ENCODE results near the gene VAPB. TPM values are rescaled to one million over a fixed set of nuclear protein-coding genes. Genes with fewer than 3 reads are reported as not detected.

VAPB gene
- 10 to 100 TPM; 37.8 to 53.3 (median 39.2) TPM for total RNA-seq

- intact Hi-C loops (cut with DNase I): loop anchor here (10.0 kb wide), 1 partner anchor 74 kb away; no protein-coding TSS in a partner anchor
- WGBS, 2 donors: 0 to 1% methylated on average over 13 to 16 of the region's 51 CpGs
- TF ChIP-seq CTCF (IDR thresholded peaks at IDR 0.05) (no peak), POLR2A (IDR thresholded peaks at IDR 0.05) (peak in 1 of 2 donors; percentile 90)
Observed at GRCh38 chr20:58388882-58389323, at the start of gene VAPB. Gene VAPB (plus strand): TSS chr20:58389229. CDS start chr20:58389460, 231 bp downstream.

GRCh38 chr20:58339741-58340140 lies 49.3 kb upstream of the VAPB start:
- H3K9me3 ChIP-seq: no peaks in the 10 kb centered on the region
- H3K4me1 ChIP-seq: peaks cover 0 to 15% of the 10 kb centered on the region in 2 donors
- no peak overlapping the region for H3K27ac ChIP-seq
- 92% methylated on average over 6 of the region's 6 CpGs for WGBS, 2 donors
- intact Hi-C loops (cut with DNase I): no loop called here
- no peak for TF ChIP-seq POLR2A (IDR thresholded peaks at IDR 0.05)
- TF ChIP-seq CTCF (IDR thresholded peaks at IDR 0.05): no peak
- peaks cover 0 to 4% of the 10 kb centered on the region in 2 donors for H3K36me3 ChIP-seq
- no peak overlapping the region for H3K4me3 ChIP-seq (replicated peaks in 1 of 3)
- DNase-seq: no peak
- no peaks in the 10 kb centered on the region for H3K27me3 ChIP-seq

More at GRCh38 chr20:58388882-58389323, at the start of gene VAPB:
- Histone ChIP-seq H3K4me1 (peaks cover 29 to 41% of the 10 kb centered on the region in 2 donors), H3K36me3 (no peaks in the 10 kb centered on the region), H3K27me3 (no peaks in the 10 kb centered on the region), H3K4me3 (replicated peaks in 1 of 3) (peak within 1 kb of the TSS; percentile 68 to 94 (median 94)), H3K9me3 (no peaks in the 10 kb centered on the region), H3K27ac (peak within 1 kb of the TSS; percentile 71 to 93 (median 93))
- peak; percentile 91 to 94 for DNase-seq

- no peaks in the 10 kb centered on the region for H3K27me3 ChIP-seq
- no peak for TF ChIP-seq POLR2A (IDR thresholded peaks at IDR 0.05)
- TF ChIP-seq CTCF (IDR thresholded peaks at IDR 0.05): no peak
- intact Hi-C loops (cut with DNase I): no loop called here
- H3K4me1 ChIP-seq: peaks cover 0 to 15% of the 10 kb centered on the region in 2 donors
- H3K4me3 ChIP-seq (replicated peaks in 1 of 3): no peak overlapping the region
- H3K9me3 ChIP-seq: no peaks in the 10 kb centered on the region
- WGBS, 2 donors: 44 to 56% methylated on average over 4 of the region's 4 CpGs
- H3K27ac ChIP-seq: no peak overlapping the region
- peak; percentile 6 to 16 for DNase-seq
- peaks cover 0 to 4% of the 10 kb centered on the region in 2 donors for H3K36me3 ChIP-seq
Observed at GRCh38 chr20:58340151-58340550, 48.9 kb upstream of the VAPB start.

GRCh38 chr20:58340853-58341252 lies 48.2 kb upstream of the VAPB start:
- intact Hi-C loops (cut with DNase I): no loop called here
- Histone ChIP-seq H3K9me3 (no peaks in the 10 kb centered on the region), H3K4me3 (replicated peaks in 1 of 3) (no peak overlapping the region), H3K27me3 (no peaks in the 10 kb centered on the region), H3K27ac (no peak overlapping the region), H3K4me1 (peaks cover 0 to 15% of the 10 kb centered on the region in 2 donors), H3K36me3 (peaks cover 6 to 11% of the 10 kb centered on the region in 2 donors)
- TF ChIP-seq POLR2A (IDR thresholded peaks at IDR 0.05) (no peak), CTCF (IDR thresholded peaks at IDR 0.05) (no peak)
- no peak for DNase-seq
- WGBS, 2 donors: 85 to 93% methylated on average over 2 of the region's 2 CpGs

GRCh38 chr20:58342104-58342945 lies 46.7 kb upstream of the VAPB start:
- Histone ChIP-seq H3K4me3 (replicated peaks in 1 of 3) (no peak overlapping the region), H3K27ac (no peak overlapping the region), H3K27me3 (no peaks in the 10 kb centered on the region), H3K4me1 (peaks cover 0 to 15% of the 10 kb centered on the region in 2 donors), H3K36me3 (peaks cover 13 to 15% of the 10 kb centered on the region in 2 donors), H3K9me3 (no peaks in the 10 kb centered on the region)
- intact Hi-C loops (cut with DNase I): no loop called here
- TF ChIP-seq POLR2A (IDR thresholded peaks at IDR 0.05): no peak
- TF ChIP-seq CTCF (IDR thresholded peaks at IDR 0.05): no peak
- no peak for DNase-seq
- 88 to 94% methylated on average over 3 of the region's 3 CpGs for WGBS, 2 donors
